HG03558 (cell line): Measurements from ENCODE around the gene MTNR1B.

ENCODE experiments used
- ATAC-seq: cut with Tn5 transposase; IDR thresholded peaks from one replicate; pipeline ENCODE4 v1.9.1; 2021; ENCODE audit warnings: moderate number of reproducible peaks; ENCODE audit not compliant: unreplicated experiment; ENCODE audit errors: extremely low read depth

MTNR1B gene

DNA sequence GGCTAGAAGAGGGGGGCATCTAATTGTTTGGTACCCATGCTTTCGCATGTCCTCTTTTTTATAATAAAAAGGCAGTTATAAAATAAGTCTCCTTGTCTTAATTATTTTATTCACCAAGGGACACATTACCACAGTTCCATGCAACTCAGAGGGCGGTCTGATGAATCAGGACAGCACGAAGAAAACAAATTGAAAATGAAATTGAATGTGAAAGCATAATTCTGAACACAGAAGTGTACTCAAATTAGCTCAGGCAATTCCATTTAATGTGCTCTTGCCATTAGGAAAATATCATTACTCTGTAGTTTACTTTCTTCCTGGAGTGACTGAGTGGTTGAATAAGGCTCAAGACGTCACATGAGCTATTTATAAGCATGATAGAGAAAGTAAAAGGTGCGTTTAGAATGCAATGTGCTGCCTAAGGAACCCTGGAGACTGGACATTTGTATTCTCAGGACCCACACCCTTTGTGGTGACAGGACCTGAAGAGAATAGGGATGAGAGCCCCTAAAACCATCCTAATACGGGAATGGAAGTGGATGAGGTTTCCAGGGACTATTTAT lies 59.6 kb downstream of the MTNR1B start:
- no peak for ATAC-seq

DNA sequence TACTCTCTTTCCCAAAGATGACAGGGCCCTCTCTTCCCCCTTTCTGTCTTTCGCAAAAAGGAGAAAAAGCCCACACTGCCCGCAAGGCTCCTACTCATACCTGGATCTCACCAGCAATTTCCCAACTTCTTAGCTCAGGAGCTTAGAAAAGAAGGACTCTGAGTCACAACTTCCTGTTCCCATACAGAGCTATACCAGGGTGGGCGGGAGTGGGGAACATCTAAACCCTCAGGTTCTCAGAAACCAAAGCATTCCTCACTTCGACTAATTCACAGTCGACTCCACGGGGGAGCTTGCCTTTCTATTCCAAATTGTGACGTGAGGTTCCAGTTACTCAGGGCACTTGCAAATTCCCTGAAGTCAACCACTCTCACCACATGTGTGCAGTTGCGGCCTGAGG lies 61.9 kb downstream of the MTNR1B start:
- ATAC-seq = no peak
